GM04503 (cell line): ENCODE measurements around the gene EYS.
"Not testable (repeated sequence)": the region's sequence is repeated elsewhere in the genome, so short reads cannot be mapped to it uniquely, and the experiment has no call there.

Experiments
- DNase-seq: peaks from one replicate; pipeline ENCODE4 v3.0.0-alpha.2; 2012; ENCODE audit warnings: low read depth

Gene EYS

DNA sequence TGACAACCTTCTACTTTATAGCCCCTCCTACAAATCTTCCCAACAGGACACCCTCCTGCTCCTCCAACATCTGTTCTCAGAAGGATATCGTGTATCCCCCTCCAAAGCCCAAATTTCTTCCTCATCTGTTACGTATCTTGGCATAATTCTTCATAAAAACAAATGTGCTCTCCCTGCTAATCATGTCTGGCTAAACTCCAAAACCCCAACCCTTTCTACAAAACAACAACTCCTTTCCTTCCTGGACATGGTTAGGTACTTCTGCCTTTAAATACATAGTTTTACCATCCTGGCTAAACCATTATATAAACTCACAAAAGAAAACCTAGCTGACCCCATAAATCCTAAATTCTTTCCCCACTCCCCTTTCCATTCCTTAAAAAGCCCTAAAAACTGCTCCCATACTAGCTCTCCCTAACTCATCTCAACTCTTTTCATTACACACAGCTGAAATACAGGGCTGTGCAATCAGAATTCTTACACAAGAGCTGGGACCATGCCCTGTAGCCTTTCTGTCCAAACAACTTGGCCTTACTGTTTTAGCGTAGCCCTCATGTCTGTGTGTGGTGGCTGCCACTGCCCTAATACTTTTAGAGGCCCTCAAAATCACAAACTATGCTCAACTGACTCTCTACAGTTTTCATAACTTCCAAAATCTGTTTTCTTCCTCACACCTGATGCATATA is 1753.5 kb downstream of the EYS start:
- DNase-seq, result not testable (repeated sequence)

DNA sequence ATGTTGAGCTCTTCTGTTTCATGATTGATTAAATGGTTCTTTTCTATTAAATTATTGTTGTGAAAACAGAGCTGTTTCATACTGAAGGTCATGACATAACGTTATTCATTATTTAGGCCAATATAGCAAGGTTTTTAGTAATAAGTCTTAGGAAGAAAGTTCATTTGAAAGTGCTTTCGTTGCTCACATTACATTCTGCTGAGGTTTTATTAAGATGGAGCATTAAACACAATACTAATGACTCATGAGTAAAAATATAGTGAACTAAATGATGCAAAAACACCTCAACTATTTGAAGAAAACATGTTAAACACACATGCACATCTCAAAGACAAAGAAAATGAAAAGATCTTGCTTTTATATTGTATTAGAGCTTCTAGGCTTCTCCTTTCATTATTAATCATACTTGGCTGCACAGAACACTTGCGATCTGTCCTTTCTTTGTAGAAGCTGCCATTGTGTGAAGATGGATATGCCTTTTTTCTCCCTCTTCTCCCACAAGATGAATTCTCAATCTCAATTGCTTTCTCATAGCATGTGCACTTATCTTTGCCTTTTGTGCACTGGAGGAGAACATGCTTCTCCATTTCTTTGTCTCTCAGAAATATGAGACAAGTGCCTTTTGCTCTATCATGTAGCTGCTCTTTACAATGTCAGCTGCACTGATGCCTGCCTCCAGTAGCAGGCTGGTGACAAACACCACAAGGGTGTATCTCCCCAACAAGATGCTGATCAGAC is 1759.1 kb downstream of the EYS start:
- DNase-seq, result no peak

DNA sequence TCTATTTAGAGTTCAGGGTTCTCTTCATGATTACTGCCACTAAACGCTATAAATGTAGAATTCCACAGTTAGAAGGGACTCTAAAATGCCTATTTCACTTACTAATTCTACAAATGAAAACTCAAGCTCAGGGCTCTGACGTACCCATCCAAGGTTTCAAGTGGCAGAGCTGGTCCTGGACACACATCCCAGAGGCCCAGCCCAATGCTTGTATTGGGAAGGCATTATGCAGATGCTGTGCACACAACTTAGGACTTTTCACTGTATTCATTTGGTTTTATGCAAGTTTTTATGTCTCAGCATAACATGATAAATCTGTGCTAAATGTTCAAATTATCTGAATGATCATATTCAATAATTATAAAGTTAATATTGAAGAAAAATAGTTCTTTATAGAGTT is 1761.0 kb downstream of the EYS start:
- no peak for DNase-seq

DNA sequence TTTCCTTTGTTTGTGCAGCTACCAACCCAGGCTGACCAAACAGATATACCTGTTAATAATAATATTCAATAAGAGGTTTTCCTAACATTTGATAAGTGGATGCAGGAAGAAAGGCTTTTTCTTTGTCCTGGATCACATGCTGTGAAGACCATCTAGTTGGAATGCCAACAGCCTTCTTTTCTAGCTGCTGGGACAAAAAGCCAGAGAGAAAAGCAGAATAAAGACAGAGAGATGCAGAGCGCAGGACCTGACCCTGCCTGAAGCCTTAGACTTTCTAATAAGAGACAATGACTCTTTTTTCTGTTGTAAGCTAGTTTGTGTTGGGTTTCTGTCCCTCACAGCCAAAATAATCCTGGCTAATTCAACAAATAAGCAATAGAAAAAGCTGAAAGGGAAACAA is 1763.2 kb downstream of the EYS start:
- no peak for DNase-seq

DNA sequence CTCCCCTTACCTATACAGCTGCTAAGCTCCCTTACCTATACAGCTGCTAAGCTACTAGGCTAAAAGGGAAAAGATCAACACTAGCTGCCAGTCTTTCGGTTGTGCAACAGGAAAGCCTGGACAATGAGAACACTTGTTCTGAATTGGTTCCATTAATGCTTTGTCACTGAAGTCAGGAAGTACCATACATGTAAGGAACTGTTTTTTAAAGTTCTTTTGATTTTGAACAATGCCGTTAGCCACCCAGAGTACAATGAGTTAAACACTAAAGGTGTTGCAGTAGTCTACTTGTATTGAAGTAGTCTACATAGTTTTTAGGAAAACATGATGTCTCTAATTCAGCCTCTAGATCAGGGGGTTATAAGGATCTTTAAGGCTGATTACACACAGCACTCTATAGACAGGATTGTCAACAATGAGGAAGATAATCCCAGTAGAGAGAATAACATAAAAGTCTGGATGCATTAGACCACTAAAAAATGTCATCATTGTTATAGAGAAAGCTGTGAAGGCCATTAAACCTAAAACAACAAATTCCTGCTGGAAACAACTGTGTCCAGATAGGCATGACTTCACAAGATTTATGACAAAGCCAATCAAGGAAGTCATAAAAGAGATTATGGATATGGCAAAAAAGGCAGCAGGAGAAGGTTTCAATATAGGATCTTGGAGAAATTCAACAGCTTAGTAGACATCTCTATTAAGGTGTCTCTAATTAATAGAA is 1765.1 kb downstream of the EYS start:
- DNase-seq, result no peak

DNA sequence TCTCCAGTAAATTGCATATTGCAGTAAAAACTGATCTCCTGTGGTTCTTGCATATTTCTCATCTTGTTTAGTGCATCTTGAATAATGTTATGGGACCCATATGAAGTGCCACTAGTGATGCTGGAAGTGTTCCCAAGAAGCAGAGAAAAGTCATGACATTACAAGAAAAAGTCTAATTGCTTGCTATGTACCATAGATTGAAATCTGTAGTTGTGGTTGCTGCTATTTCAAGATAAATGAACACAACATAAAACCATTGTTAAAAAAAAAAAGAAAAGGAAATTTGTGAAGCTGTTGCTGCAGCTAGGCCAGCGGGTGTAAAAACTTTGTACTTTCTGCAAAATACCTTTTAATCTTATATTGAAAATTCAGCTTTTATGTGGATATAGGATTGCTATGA is 1767.0 kb downstream of the EYS start:
- no peak for DNase-seq

DNA sequence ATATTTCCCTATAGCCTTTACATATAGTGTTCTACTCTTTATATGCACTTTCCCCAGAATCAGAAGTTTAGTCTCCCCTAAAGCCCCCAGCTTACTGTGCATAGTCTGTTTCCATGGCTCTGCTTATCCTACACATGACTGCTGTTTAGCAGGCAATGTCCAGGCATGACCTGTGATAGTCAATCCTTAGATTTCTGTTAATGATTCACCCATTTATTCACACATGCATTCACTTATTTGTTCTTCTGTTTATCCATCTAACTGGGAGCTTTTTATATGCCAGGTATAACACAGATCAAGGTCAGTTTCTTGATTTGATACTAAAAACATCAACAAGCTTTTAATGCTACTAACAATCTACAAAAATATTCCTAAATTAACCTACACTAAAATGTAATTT is 1770.6 kb downstream of the EYS start:
- DNase-seq, result no peak

DNA sequence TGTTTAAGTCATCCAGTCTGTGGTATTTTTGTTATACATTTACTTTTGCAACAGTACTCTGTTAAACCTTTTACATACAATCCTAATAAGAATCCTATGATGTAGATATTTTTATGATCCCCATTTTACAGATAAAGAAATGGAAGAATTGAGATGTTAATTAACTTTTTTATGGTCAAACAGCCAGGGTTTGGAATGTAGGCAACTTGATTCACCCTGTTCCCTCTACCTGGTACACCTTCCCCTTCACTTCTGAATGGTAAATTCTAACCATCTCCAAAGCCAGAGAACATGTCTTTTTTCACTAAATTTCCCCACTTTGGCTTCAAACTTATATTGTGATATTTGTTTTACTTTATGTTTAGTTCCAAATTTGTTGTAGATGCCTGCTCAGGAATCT is 1771.3 kb downstream of the EYS start:
- DNase-seq, result no peak

DNA sequence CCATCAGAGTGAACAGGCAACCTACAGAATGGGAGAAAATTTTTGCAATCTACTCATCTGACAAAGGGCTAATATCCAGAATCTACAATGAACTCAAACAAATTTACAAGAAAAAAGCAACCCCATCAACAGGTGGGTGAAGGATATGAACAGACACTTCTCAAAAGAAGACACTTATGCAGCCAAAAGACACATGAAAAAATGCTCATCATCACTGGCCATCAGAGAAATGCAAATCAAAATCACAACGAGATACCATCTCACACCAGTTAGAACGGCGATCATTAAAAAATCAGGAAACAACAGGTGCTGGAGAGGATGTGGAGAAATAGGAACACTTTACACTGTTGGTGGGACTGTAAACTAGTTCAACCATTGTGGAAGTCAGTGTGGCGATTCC is 1773.1 kb downstream of the EYS start:
- not testable (repeated sequence) for DNase-seq

DNA sequence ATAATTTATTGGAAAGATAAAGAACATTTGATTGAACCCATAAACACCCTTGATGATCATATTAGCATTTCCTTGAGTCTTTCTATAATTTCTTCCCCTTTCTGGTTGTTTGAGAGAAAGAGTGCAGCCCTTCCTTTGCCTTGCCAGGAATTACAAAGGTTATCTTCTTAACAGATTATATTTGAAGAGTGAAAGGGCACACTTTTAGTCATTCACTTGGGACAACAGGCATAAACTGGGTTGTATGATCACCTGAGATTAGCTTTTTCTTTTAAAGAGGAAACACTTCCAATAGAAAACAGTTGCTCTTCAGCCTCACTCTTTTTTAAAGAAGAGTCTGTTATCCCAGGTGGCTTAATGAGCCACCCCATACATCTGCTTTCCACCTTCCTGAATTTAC is 1776.2 kb downstream of the EYS start:
- DNase-seq, result no peak

DNA sequence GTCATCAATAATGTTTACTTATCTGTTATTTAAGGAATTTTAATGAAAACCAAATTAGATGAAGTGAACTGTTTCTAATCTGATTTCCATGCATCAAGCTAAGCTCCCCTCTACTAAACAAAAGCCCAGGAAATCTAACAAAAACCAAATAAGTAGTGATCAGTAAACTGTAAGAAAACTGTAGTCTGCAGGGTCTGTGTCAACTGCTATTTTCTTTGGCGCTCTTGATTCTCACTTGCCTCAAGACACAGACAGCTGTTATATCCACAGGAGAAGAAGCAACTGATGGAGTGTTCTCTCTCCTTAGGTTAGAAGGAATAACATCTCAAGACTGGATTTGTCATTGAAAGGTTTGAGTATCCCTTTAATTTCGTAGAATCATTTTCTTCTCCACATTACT is 1777.9 kb downstream of the EYS start:
- DNase-seq, result no peak

DNA sequence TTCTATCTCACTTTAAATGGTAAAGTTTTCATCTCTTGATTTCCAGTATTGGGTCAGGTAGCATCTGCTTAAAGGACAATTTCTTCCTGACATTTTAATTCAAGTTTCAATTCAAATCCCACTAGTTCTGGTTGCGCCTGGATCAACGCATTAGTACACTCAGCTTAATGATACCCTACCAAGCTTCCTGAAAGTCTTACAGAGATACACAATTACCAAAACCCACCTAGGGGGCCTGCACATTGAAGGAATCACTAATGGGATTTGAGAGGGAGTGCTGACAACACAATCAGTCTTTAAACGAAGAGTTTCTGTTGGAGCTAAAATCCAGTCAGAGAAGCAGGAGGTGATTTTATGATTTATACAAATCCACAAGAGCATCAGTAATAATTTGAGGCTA is 1778.4 kb downstream of the EYS start:
- DNase-seq, result no peak

DNA sequence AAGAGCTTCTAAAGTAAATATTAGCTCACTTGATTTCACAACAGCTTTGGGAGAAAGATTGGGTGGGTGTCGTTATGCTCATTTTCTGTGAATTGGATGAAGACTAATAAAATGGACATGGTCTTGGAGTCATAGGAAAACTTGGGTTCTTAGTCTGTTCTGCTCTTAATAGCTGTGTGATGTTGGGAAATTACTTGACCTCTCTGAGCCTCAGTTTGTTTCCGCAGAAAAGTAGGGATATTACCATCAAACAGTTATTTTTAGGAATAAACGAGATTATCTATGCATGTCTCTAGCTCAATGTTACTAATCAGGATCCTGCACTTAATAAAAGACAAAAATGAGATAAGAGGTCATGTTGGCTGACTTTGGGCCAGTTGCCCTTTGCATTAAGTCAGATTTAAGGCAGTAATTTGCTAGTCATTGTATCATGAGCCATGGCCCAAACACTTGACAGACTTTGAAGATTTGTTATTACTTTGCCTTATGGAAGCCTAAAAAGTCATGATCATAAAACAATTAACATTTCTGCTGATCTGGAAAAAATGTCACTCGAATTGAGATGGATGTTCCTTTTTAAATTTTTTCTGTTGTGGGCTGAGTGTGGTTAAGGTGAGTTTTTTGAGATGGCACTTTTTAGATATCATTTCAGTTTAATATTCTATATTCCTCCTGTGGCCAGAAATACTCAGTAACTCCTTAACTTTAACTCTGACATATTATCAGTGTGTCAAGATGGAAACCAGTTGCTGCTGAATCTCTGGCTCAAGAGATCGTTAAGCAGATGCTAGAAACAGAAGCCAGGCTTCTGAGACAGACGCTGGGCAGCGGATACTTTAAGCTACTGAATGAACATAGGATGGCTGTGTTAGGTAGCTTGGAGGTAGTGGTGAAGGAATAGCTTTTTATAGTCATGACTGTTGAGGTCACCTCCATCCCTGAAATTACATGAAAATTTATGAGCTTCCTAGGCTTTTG is 1779.8 kb downstream of the EYS start:
- DNase-seq, result no peak

DNA sequence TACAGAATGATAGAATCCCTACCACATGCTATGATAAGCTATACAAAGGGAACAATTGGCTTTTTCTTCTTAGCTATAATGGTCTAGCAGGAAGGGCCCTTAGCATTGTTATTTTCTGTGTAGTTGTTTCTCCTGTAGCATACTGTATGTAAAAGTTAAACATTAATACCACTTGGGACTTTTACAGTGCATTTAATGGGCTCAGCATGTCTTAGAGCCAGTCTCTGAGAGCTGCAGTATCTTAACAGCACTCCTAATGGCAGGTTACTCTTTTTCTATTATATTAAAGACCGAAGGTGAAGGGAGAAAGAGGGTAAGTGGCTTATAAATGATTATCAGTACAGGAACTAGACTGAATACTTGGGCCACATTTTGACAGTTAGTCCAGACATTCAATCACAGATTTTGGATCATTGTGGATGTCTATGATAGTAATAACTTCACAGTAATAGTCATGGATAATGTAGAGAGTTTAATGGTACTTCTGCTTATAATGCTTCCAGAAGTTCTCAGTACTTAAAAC is 1780.7 kb downstream of the EYS start:
- no peak for DNase-seq

DNA sequence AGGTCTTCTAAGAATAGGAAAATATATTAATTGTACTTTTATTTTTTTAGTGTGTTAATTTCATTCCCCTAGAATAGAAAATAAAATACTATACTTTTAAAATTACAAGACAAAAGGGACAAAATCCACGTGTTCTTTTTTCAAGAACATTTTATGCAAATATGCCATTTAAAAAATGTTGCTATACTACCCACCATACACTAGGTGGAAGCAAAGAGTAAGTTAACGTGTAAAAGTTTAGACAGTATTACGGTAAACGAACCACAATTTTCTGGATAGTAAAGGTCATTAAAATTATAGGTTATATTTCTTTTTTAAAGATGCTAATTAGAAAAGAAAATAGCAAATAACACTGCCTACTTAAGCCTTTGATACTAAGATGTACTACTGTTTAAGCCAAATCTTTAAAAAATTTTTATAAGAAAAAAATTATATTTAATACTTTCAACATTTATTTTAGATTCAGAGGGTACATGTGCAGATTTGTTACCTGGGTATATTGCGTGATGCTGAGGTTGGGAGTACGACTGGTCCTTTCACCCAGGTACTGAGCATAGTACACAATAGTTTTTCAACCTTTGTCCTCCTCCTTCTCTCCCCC is 1783.8 kb downstream of the EYS start:
- peak; percentile 3 for DNase-seq

DNA sequence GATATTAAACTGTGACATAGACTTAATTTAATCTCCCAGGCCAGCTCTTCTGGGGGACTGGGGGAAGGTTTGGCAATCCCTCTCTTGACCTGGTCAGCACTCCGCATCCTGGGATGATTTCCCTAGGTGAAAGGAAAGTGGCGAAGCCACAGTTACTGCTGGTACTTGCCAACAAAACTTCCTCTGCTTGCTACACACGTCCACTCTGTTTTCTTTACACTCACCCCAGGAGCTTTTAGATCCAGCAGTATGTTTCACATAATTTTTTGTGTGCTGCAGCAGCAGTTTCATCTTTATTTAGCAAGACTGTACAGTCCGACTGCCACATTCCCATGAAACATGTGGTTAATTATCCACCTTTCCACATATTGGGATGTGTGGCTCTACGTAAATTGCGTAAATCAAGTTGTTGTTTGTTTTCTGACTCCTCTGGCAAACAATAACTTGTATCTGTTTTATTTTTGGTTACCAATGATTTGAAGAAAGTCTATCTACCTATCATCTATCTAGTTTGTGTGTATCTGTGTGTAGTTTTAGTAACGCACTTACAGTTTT is 1787.4 kb downstream of the EYS start:
- no peak for DNase-seq

DNA sequence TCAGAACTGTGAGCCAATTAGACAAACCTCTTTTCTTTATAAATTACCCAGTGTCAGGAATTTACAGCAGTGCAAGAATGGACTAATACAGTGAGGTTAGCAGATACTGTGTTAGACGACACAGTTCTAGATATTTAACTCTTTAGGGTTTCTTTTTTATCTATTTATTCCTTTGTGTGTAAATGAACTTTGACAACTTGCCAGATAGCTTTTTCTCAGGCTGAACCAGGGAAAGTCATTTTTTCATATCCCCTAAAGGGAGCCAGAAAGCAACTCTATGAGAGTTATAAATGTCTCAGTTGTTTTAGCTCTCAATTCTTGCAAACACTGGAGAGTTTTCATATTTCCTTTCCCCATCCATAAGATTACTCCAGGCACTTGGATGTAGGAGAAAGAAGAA is 1794.1 kb downstream of the EYS start:
- no peak for DNase-seq

DNA sequence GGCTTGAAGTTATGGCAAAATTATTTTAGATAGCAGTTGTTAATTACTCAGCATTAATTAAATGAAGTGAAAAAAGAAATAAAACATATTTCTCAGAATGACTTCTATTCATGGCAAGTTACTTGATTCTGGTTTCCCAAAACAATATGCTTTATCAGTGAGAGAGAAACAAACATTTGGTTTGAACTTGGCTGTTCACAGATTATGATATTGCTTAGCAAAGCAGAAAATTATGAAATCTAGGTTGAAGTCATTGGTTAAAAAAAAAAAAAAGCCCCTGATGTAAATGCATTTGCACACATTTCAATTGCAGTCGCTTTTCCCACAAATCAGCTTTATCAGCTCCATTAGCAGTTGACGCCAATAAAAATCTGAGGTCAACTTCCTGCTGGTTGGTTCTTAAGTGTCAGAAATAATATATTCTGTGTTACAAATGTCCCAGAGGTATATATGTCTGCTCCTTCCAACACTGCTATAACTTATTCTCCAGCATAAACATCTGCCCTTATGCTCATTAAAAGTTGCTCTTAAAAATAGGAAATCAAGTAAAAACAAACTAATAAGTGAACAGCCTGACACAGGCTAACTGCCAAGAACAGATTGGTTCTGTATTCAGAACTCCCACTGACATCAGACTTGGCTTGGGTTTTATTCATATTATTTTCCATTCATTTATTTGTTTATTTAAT is 1796.0 kb downstream of the EYS start:
- DNase-seq, result no peak

DNA sequence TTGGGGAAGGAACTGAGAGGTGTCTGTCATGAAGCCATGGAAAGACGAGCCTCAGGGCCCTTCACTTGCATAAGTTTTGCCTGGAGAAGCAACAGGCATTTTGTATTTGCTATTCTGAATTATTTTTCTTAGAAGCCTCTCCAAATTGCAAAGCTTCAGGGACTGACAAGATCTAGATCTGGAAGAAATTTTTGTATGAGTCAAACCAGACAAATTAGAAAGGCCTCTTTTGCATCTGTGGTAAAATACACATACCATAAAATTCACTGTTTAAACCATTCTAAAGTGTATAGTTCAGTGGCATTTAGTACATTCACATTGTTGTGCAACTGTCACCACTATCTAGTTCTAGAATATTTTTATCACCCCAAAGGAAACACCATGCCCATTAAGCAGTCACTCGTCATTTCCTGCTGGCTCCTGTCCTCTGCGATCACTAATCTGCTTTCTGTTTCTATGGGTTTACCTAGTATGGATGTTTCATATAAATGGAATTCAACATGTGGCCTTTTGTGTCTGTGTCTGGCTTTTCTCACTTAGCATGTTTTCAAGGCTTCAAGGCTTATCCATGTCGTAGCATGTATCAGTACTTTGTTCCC is 1802.3 kb downstream of the EYS start:
- peak; percentile 14 for DNase-seq

DNA sequence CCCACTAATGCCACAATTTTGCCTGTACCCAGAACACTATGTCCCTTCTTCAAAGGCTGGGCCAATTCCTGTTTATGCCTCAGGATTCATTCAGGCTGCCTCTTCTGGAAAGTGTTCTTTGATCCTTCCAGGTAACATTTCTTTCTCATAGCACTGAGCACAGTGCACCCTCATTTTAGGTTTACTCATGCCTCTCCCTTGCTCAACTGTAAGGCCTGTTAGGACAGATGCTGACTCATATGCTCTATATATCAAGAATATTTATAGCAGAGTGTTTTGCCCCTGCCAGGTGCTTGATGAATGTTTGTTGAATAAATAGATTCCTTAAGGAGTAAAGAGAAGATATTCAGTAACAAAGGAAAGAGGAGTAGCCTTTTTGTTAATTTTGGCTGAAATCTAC is 1807.5 kb downstream of the EYS start:
- DNase-seq, result no peak
